ENCODE results near the gene CDK18.
A peak's percentile ranks its signal among the peaks of the same experiment; 100 is the strongest.

CDK18 gene

DNA sequence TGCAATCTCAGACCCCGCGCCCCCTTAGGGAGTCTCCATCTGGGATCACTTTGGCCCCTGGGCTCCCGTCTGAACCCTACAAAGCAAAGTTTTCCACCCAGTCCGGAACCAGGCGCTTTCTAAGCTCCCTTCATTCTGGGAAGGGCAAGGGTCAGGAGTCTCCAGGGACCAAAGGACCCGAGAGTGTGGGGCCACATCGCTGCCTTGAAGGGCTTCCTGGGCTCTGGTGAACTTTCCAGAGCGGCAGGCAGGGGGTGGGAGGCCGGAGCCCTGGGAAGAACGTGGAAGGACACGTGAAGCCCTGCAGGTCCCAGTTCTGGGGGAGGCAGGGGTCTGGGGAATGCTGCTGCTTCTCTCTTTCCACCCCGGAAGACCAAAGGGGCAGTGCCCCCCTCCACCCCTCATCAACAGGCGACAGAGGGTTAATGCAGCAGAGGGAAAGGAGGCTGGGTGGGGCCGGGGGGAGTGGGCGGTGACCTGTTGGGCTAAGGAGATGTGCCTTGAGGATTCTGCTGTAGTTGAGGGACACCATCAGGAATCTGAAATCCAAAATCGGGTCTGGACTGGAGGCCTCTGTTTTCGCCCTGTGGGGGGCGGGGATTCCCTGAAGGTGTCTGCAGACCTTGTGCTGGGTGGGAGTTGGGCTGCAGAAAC is 734 bp downstream of the CDK18 start:
- Histone ChIP-seq H4K20me1 (peaks cover 0 to 25% (median 16%) of the 10 kb centered on the region in 11 experiments; a peak in 14 of 22 replicates), H3K4me2 (peak overlapping the region; percentile 92 to 100 (median 98)), H3K4me1 (peaks cover 17 to 52% (median 38%) of the 10 kb centered on the region in 10 experiments), H3K36me3 (no peaks in the 10 kb centered on the region), H3K27ac (peak overlapping the region; percentile 27 to 83 (median 76); a peak in 21 of 22 replicates), H3K4me3 (peak overlapping the region; percentile 66 to 82 (median 76)), H3K27me3 (no peaks in the 10 kb centered on the region), H3K9ac (peak overlapping the region; percentile 75 to 85 (median 81)), H3K9me3 (replicated peaks in 1 of 11) (no peaks in the 10 kb centered on the region)
- TF ChIP-seq Cebpa-rat (IDR thresholded peaks at IDR 0.05): no peak

DNA sequence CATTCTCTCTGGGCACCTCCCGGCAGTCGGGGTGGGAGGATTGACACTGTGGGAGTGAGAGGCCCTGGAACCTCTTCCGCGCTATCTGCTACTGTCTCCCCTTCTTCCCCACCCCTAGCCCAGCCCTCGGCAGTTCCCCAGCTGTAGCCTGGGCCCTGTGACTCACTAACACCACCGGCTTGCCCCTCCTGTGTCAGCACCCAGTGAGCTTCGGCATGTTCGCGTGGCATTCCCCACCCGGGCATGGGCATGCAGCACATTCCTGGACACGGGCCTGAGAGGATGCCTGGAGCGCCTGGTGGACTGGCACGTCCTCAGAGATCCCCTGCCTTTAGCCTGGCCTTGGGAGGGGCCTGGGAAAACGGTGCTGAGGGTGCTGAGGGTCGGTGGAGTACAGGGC is 1.3 kb downstream of the CDK18 start:
- peak overlapping the region; percentile 92 to 100 (median 98) for H3K4me2 ChIP-seq
- H3K4me1 ChIP-seq: peaks cover 17 to 50% (median 38%) of the 10 kb centered on the region in 10 experiments
- peak overlapping the region; percentile 75 to 85 (median 81); a peak in 15 of 22 replicates for H3K9ac ChIP-seq
- H3K4me3 ChIP-seq: peak overlapping the region; percentile 66 to 82 (median 76)
- peaks cover 0 to 31% (median 22%) of the 10 kb centered on the region in 11 experiments; a peak in 15 of 22 replicates for H4K20me1 ChIP-seq
- no peaks in the 10 kb centered on the region for H3K9me3 ChIP-seq (replicated peaks in 1 of 11)
- no peaks in the 10 kb centered on the region for H3K27me3 ChIP-seq
- peak overlapping the region in 3 of 11 experiments; percentile 80 to 83 (median 82); a peak in 3 of 22 replicates for H3K27ac ChIP-seq
- no peak for TF ChIP-seq Cebpa-rat (IDR thresholded peaks at IDR 0.05)
- H3K36me3 ChIP-seq: no peaks in the 10 kb centered on the region

DNA sequence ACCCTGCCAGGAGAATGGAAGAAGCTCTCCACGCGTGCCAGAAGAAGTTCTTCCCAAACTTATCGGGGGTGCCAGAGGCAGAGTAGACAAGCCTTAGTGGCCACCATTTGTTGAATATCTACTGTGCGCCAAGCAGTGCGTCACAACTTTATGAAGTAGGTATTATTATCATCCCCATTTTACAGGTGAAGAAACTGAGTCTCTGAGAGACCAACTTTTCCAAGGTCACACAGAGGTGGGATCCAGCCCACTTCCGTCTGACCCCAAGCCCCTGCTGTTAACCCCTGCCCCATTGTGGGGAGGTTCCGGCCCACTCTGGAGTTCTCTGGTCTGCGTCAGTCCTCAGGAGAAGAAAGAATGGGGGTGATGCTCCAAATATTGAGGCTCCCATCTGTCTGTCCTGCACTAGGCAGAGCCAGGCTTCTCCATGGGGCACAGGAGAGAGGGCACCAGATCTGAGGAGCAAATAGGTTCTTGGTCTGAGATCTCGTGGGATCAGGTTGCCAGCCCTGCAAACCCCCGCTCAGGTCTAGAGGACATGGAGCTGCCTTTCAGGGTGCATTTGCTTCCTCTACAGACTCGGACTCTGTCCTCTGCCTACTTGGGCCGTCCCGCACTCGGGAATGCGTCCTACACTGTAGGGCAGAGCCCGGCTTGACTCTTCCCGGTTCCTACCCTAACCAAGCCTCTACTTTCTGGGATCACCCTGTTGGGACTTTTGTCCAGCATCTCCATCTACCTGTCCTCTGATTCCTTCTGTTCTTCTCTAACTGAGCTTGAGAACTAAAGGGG is 2.1 kb downstream of the CDK18 start:
- peak overlapping the region in 9 of 11 experiments; percentile 92 to 100 (median 97); a peak in 18 of 22 replicates for H3K4me2 ChIP-seq
- peaks cover 19 to 45% (median 38%) of the 10 kb centered on the region in 10 experiments for H3K4me1 ChIP-seq
- no peaks in the 10 kb centered on the region for H3K9me3 ChIP-seq (replicated peaks in 1 of 11)
- H3K9ac ChIP-seq: no peak overlapping the region
- 0 out of 20 replicates have a peak overlapping the region, but pooled peaks of 1 of the 10 experiments have one; percentile 75 for H3K4me3 ChIP-seq
- H3K27me3 ChIP-seq: no peaks in the 10 kb centered on the region
- H3K27ac ChIP-seq: no peak overlapping the region
- TF ChIP-seq Cebpa-rat (IDR thresholded peaks at IDR 0.05): no peak
- no peaks in the 10 kb centered on the region for H3K36me3 ChIP-seq
- peaks cover 0 to 34% (median 23%) of the 10 kb centered on the region in 11 experiments; a peak in 15 of 22 replicates for H4K20me1 ChIP-seq

DNA sequence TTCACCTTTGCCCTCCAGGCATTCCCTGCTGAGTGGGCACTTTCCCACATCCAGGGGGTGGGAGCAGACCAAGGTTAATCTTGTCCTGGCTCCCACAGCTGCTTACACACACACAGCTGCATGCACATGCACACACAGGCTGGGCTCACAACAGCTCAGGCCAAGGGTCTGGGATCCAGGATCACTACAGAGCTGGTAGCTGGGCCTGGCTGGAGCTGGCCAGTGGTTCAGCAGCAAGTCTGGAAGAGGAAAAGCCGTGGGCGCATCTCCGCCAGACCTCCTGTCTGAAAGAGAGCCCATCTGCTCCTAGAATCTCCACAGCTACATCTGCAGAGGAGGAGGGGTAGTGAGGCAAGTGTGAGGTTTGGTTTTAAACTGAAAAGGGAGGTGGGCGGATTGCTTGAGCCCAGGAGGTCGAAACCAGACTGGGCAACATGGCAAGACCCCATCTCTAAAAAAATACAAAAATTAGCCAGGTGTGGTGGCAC is 3.8 kb downstream of the CDK18 start:
- H3K36me3 ChIP-seq: no peaks in the 10 kb centered on the region
- H3K4me2 ChIP-seq: no peak overlapping the region
- no peak for TF ChIP-seq Cebpa-rat (IDR thresholded peaks at IDR 0.05)
- peaks cover 36 to 59% (median 54%) of the 10 kb centered on the region in 10 experiments for H3K4me1 ChIP-seq
- H4K20me1 ChIP-seq: peaks cover 0 to 46% (median 25%) of the 10 kb centered on the region in 11 experiments; a peak in 15 of 22 replicates
- no peak overlapping the region for H3K27ac ChIP-seq
- H3K27me3 ChIP-seq: no peaks in the 10 kb centered on the region
- no peak overlapping the region for H3K9ac ChIP-seq
- H3K4me3 ChIP-seq: no peak overlapping the region
- H3K9me3 ChIP-seq (replicated peaks in 1 of 11): no peaks in the 10 kb centered on the region

DNA sequence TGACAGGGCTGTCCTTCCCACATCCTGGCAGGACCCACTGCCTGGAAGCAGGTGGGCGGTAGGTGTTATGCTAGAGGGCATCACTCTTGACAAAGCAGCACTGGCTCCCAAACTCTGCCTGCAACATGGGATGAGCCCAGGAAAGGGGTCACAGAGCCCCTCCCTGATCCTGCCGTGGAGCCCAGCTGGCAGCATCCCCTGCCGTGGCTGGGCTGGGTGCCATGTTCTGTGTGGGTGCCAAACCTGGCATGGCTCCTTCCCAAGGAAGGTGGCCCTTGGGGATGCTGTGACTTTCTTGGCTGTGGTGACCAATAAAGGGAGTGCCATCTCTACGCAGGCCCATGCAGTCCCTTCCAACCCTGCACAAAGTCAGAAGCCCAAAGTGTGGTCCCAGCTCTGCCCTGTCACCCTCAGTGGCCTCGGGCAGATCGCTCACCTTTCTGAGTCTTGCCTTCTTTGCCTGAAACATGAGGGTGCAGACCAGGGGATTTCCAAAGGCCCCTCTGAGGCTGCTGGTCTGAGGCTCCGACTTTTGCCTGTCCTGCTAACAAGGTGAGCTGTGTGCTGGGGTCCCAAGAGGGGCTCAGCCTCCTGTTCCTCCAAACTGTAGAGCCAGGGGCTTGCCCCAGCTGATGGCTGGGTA is 6.0 kb downstream of the CDK18 start:
- Histone ChIP-seq H3K4me3 (no peak overlapping the region), H3K27ac (no peak overlapping the region), H3K4me1 (peaks cover 40 to 64% (median 58%) of the 10 kb centered on the region in 10 experiments), H4K20me1 (peaks cover 0 to 63% (median 36%) of the 10 kb centered on the region in 11 experiments; a peak in 16 of 22 replicates), H3K4me2 (no peak overlapping the region), H3K36me3 (no peaks in the 10 kb centered on the region), H3K9me3 (replicated peaks in 1 of 11) (no peaks in the 10 kb centered on the region), H3K9ac (no peak overlapping the region), H3K27me3 (no peaks in the 10 kb centered on the region)
- TF ChIP-seq Cebpa-rat (IDR thresholded peaks at IDR 0.05): no peak

DNA sequence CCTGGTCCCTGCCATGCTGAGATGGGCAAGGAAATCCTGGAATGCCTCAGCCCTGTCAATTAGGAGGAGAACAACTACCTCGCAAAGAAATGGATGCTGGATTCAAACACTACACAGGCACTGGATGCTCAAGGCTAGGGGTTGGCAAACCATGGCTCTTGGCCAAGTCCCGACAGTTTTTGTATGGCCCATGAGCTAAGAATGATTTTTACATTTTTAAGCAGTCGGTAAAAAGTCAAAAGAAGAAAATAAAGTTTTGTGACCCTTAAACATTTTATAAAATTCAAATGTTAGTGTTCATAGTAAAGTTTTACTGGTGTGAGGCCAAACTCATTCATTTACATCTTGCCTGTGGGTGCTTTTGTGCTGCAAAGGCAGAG is 6.5 kb downstream of the CDK18 start:
- no peak for TF ChIP-seq Cebpa-rat (IDR thresholded peaks at IDR 0.05)

DNA sequence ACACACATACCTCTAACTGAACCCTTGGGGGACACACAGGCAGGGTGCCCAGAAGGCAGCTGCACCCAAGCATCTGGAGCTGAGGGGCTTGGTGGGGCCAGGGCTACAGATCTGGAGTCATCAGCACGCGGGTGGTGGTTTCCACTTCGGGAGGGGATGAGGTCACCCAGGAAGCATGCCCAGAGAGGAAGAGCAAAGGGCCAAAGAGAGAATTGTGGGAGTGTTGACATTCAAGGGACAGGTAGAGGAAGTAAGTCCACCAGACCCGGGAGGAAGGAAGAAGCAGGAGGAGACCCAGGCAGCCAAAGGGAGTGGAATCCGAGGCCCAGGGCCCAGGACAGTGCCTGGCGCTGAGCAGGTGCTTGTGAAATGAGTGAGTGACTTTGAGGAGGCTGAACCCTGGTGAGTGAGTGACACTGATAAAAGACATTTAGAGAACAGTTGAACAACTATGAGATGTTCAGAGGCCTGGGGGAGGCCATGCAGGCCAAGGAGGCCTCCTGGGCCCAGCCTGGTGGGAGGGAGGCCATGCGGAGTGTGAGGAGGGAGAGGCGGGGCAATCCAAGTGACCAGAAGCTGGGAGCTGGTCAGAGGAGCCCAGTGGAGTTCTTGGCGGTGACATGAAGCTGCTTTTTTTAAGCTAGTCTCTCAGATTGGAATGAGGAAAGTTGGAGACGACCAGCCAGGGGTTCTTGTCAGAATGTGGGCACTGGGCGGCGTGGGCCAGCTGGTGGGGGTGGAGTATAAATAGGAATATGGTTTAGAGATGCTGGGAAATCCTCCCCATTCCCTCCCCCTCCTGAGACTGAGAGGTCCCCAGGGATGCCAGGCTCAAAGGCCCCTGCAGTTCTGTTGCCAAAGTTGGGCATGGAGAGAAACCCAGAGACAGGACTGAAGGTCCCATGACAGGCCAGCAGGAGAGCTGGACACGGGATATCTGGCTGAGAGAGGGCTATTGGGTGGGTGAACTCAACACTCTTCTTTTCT is 7.9 kb downstream of the CDK18 start:
- Histone ChIP-seq H3K27ac (peak overlapping the region in 4 of 11 experiments; percentile 17 to 49 (median 36); a peak in 5 of 22 replicates), H3K4me3 (no peak overlapping the region), H3K4me2 (peak overlapping the region; percentile 63 to 79 (median 74)), H3K36me3 (no peaks in the 10 kb centered on the region), H3K4me1 (peaks cover 34 to 56% (median 49%) of the 10 kb centered on the region in 10 experiments), H3K9me3 (replicated peaks in 1 of 11) (no peaks in the 10 kb centered on the region), H4K20me1 (peaks cover 0 to 66% (median 40%) of the 10 kb centered on the region in 11 experiments; a peak in 17 of 22 replicates), H3K9ac (peak overlapping the region in 4 of 11 experiments; percentile 8 to 15 (median 12); a peak in 3 of 22 replicates), H3K27me3 (no peaks in the 10 kb centered on the region)
- no peak for TF ChIP-seq Cebpa-rat (IDR thresholded peaks at IDR 0.05)

More for the DNA sequence above, 6.5 kb downstream of the CDK18 start:
- H3K9me3 ChIP-seq (replicated peaks in 1 of 11): no peaks in the 10 kb centered on the region
- no peak overlapping the region for H3K4me2 ChIP-seq
- no peak overlapping the region for H3K4me3 ChIP-seq
- H3K27ac ChIP-seq: no peak overlapping the region
- H3K4me1 ChIP-seq: peaks cover 35 to 64% (median 58%) of the 10 kb centered on the region in 10 experiments
- no peaks in the 10 kb centered on the region for H3K27me3 ChIP-seq
- no peak overlapping the region for H3K9ac ChIP-seq
- H3K36me3 ChIP-seq: no peaks in the 10 kb centered on the region
- H4K20me1 ChIP-seq: peaks cover 0 to 64% (median 38%) of the 10 kb centered on the region in 11 experiments; a peak in 17 of 22 replicates

DNA sequence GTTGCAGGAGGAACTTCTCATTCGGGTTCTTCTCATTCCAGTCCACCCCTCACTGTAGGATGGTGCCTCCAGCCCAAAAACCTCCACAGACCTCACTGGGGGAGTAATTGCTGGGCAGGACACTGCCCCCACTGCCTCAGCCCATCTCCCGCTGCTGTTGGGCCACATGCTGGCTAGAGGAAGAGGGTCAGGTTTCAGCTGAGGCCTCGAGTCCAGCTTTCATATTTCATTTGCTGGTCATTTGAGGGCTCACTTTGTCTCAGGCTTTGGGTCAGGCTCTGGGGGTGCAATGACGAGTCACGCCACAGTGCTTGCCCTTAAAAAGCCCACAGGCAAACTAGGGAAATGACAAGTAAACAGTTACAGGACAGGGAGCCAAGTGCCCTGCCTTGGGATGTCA is 9.3 kb downstream of the CDK18 start:
- peaks cover 34 to 54% (median 47%) of the 10 kb centered on the region in 10 experiments for H3K4me1 ChIP-seq
- H3K27me3 ChIP-seq: no peaks in the 10 kb centered on the region
- TF ChIP-seq Cebpa-rat (IDR thresholded peaks at IDR 0.05): no peak

More for the DNA sequence above, 9.3 kb downstream of the CDK18 start:
- H3K4me2 ChIP-seq: peak overlapping the region in 7 of 11 experiments; percentile 25 to 70 (median 42); a peak in 4 of 22 replicates
- no peaks in the 10 kb centered on the region for H3K36me3 ChIP-seq
- no peaks in the 10 kb centered on the region for H3K9me3 ChIP-seq (replicated peaks in 1 of 11)
- H3K27ac ChIP-seq: no peak overlapping the region
- H4K20me1 ChIP-seq: peaks cover 0 to 73% (median 42%) of the 10 kb centered on the region in 11 experiments; a peak in 16 of 22 replicates
- H3K4me3 ChIP-seq: no peak overlapping the region
- H3K9ac ChIP-seq: no peak overlapping the region
